ENCODE data around the gene ESRRA.
"Not testable (repeated sequence)": the region's sequence is repeated elsewhere in the genome, so short reads cannot be mapped to it uniquely, and the experiment has no call there.

Gene ESRRA

DNA sequence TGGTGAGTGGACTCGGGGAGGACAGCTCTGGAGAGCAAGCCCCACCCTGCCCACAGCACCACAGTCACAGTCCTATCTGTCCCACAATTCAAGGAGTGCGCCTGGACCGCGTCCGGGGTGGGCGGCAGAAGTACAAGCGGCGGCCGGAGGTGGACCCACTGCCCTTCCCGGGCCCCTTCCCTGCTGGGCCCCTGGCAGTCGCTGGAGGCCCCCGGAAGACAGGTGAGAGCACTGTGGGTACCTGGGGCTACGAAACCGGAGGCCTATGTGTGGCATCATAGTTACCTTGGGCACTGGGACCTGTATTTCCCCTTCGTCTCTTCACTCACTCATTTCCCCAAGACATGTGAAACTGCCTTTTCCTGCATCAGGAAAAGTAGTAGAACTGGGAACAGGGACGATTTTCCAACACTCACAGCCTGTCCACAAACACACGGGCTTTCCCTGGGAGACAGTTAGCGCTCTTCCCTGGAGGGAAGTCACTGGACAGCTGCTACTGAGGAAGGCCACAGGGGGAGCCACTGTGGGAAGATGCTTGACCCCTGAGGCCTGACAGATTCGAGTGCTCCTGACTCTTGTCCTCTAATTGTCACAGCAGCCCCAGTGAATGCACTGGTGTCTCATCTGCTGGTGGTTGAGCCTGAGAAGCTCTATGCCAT, 9.0 kb downstream of the ESRRA start:
- DNase-seq (ENCODE audit: low spot score) = no peak

DNA sequence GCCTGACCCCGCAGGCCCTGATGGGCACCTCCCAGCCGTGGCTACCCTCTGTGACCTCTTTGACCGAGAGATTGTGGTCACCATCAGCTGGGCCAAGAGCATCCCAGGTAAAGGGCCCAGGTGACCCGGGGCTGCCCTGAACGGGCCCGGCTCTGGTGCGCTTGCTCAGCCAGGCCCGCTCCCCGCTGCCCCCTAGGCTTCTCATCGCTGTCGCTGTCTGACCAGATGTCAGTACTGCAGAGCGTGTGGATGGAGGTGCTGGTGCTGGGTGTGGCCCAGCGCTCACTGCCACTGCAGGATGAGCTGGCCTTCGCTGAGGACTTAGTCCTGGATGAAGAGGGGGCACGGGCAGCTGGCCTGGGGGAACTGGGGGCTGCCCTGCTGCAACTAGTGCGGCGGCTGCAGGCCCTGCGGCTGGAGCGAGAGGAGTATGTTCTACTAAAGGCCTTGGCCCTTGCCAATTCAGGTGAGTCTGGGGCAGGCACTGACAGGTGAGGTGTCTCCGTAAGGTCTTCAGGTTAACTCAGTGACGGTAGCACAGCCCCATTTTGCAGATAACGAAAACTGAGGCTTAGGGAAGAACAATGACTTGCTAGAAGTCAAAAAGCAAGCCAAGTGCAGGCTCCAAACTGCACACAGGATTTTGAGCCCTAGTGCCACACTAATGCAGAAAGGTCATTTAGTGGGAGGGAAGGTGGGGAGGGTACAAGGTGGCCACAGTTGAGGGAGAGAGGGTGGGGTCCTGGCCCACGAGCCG, 9.7 kb downstream of the ESRRA start:
- no peak for DNase-seq (ENCODE audit: low spot score)

DNA sequence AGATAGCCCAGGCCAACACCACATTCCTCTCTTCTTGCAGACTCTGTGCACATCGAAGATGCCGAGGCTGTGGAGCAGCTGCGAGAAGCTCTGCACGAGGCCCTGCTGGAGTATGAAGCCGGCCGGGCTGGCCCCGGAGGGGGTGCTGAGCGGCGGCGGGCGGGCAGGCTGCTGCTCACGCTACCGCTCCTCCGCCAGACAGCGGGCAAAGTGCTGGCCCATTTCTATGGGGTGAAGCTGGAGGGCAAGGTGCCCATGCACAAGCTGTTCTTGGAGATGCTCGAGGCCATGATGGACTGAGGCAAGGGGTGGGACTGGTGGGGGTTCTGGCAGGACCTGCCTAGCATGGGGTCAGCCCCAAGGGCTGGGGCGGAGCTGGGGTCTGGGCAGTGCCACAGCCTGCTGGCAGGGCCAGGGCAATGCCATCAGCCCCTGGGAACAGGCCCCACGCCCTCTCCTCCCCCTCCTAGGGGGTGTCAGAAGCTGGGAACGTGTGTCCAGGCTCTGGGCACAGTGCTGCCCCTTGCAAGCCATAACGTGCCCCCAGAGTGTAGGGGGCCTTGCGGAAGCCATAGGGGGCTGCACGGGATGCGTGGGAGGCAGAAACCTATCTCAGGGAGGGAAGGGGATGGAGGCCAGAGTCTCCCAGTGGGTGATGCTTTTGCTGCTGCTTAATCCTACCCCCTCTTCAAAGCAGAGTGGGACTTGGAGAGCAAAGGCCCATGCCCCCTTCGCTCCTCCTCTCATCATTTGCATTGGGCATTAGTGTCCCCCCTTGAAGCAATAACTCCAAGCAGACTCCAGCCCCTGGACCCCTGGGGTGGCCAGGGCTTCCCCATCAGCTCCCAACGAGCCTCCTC, 10.6 kb downstream of the ESRRA start:
- DNase-seq (ENCODE audit: low spot score) = not testable (repeated sequence)

- no peak for DNase-seq (ENCODE audit: low spot score)
These were observed 11.5 kb downstream of the ESRRA start for GRCh38 chr11:64316672-64317324.

- DNase-seq (ENCODE audit: low spot score) = peak; percentile 87
These were observed 12.1 kb downstream of the ESRRA start, which contains the start of gene TRMT112 for GRCh38 chr11:64317325-64317960. Gene TRMT112 (minus strand): TSS chr11:64317559. CDS start chr11:64317526, 33 bp downstream.

GRCh38 chr11:64317961-64318765, 12.8 kb downstream of the ESRRA start, which contains the start of gene PRDX5:
Gene PRDX5 (plus strand): TSS chr11:64318121. CDS start chr11:64318216, 95 bp downstream.
- peak; percentile 95 for DNase-seq (ENCODE audit: low spot score)

- no peak for DNase-seq (ENCODE audit: low spot score)
These were observed 13.7 kb downstream of the ESRRA start for GRCh38 chr11:64318766-64319761.

- DNase-seq (ENCODE audit: low spot score) = no peak
These were observed 15.2 kb downstream of the ESRRA start for GRCh38 chr11:64320556-64320955.

DNA sequence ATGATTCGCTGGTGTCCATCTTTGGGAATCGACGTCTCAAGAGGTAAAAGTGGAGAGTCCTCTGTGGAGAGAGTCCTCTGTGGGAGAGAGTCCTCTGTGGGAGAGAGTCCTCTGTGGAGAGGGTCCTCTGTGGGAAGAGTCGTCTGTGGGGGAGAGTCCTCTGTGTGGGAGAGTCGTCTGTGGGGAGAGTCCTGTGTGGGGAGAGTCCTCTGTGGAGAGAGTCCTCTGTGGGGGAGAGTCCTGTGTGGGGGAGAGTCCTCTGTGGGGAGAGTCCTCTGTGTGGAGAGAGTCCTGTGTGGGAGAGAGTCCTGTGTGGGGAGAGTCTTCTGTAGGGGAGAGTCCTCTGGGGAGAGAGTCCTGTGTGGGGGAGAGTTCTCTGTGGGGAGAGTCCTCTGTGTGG, 15.7 kb downstream of the ESRRA start:
- no peak for DNase-seq (ENCODE audit: low spot score)

GRCh38 chr11:64321533-64321932, 16.2 kb downstream of the ESRRA start:
- DNase-seq (ENCODE audit: low spot score) = no peak

DNA sequence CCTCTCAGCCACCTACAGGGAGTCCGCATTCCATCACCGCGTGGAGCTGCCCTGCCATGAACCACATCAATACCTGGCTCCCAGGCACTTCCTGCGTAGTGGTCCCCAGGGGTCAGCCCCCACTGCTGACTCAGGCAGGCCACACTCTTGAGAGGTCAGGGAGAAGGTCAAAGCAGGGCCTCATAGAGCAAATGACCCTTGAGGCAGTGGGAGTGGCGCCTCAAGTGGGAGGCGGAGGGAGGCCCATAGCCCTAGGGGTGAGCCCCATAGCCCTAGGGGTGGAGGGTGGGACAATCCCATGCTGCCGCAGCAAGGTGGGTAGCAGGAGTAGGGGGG, 17.6 kb downstream of the ESRRA start:
- DNase-seq (ENCODE audit: low spot score) = no peak

- no peak for DNase-seq (ENCODE audit: low spot score)
These were observed 18.0 kb downstream of the ESRRA start for GRCh38 chr11:64323373-64323772.

DNA sequence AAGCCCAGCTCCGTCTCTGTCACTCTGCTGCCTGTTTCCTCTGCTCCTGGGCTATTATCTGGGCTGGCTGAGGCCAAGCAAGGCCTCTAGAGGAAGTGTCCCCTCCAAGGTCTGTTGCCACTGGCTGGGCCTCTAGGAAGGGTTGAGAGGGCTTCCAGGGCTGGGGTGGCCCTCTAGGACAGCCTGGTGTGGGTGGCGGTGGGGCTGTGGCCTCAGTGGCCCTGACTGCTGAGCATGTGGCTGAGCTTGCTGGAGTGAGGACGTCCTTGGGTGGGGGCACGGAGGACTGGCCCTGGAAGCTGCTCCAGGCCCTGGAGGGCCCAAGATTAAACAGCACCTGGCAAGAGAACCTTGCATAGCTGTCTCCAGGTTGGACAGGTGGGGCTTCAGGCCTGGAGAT, 18.7 kb downstream of the ESRRA start:
- DNase-seq (ENCODE audit: low spot score) = not testable (repeated sequence)

- DNase-seq (ENCODE audit: low spot score) = no peak
These were observed 19.6 kb downstream of the ESRRA start for GRCh38 chr11:64324692-64325469.

DNA sequence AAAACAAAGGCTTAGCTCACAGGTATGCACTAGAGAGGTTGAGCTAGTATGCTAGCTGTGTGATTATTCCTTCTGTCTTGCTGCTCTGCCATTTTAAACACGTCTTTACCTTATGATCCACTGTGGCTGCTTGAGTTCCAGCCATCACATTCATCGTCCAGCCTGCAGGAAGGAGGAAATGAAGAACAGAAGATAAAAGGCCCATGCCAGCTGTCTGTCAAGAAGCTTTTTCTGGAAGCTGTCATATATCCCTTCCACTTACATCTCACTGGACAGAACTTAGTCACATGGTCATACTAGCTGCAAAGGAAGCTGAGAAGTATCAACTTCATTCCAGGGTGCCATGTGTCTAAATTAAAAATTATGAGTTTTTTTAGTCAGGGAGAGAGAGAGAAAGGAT, 22.1 kb downstream of the ESRRA start:
- no peak for DNase-seq (ENCODE audit: low spot score)

- no peak for DNase-seq (ENCODE audit: low spot score)
These were observed 22.7 kb downstream of the ESRRA start for GRCh38 chr11:64327993-64328392.

- DNase-seq (ENCODE audit: low spot score) = no peak
These were observed 25.6 kb downstream of the ESRRA start for GRCh38 chr11:64330888-64331287.

DNA sequence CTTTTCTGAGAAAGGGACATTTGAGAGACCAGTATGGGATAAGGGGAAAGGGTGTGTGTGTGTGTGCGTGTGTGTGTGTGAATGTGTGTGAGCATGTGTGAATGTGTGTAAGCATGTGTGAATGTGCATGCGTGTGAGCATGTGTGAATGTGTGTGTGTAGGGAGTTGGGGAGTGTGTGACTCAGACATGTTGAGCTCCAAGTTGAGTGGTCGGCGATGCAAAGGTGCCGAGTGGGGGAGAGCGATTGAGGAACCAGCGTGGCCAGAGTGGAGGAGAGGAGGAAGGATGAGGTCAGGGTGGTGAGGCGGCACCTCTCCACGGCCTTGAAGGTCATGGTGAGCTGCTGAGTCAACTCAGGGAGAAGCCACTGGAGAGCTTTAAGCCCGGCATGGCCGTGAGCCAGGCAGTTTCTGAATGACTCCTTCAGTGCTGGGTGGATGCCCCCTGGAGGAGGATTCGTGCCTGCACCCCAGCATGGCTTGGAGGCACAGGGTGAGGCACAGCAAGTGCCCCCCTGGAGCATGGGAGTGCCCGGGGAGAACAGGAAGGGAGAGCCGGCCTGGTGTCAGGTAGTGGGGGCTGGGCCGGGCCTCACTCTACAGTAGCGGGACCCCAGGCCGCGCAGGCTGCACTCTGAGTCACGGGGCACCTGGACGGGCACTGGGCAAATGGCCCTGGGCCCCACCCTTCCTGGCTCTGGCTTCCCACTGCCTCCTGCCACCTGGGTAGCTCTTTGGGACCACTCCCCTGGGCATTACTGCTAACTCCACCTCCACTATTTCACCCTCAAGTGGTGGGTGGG, 26.4 kb downstream of the ESRRA start:
- peak; percentile 71 for DNase-seq (ENCODE audit: low spot score)
